ENCODE data around the gene PRR5.
A peak's percentile ranks its signal among the peaks of the same experiment; 100 is the strongest.
"Not testable (repeated sequence)": the region's sequence is repeated elsewhere in the genome, so short reads cannot be mapped to it uniquely, and the experiment has no call there.

Gene PRR5

GRCh38 chr22:44701824-44702478 lies at the start of gene PRR5:
Gene PRR5, plus strand, starts transcription at chr22:44702204. Its CDS starts 271 bp downstream, at chr22:44702475.
- DNase-seq: peak; percentile 23

GRCh38 chr22:44652866-44653265 lies 49.1 kb upstream of the PRR5 start:
- DNase-seq: not testable (repeated sequence)

- DNase-seq: no peak
Measured at GRCh38 chr22:44658311-44658953, 43.6 kb upstream of the PRR5 start.

GRCh38 chr22:44659140-44659539 lies 42.9 kb upstream of the PRR5 start:
- DNase-seq: no peak

GRCh38 chr22:44660051-44660830 lies 41.8 kb upstream of the PRR5 start:
- DNase-seq: no peak

GRCh38 chr22:44661070-44661469 lies 40.9 kb upstream of the PRR5 start:
- DNase-seq: no peak

GRCh38 chr22:44661659-44662569 lies 40.1 kb upstream of the PRR5 start:
- peak; percentile 43 for DNase-seq

- no peak for DNase-seq
Measured at GRCh38 chr22:44663256-44663999, 38.6 kb upstream of the PRR5 start.

- no peak for DNase-seq
Measured at GRCh38 chr22:44664149-44664548, 37.9 kb upstream of the PRR5 start.

- DNase-seq: no peak
Measured at GRCh38 chr22:44665115-44665514, 36.9 kb upstream of the PRR5 start.

- no peak for DNase-seq
Measured at GRCh38 chr22:44666207-44666585, 35.8 kb upstream of the PRR5 start.

- DNase-seq: no peak
Measured at GRCh38 chr22:44667276-44667675, 34.7 kb upstream of the PRR5 start.

GRCh38 chr22:44667829-44668189 lies 34.2 kb upstream of the PRR5 start:
- DNase-seq: no peak

GRCh38 chr22:44668190-44668885 lies 33.7 kb upstream of the PRR5 start:
- no peak for DNase-seq

- no peak for DNase-seq
Measured at GRCh38 chr22:44668886-44669521, 33.0 kb upstream of the PRR5 start.

- DNase-seq: no peak
Measured at GRCh38 chr22:44669561-44669976, 32.4 kb upstream of the PRR5 start.

- no peak for DNase-seq
Measured at GRCh38 chr22:44670220-44670988, 31.6 kb upstream of the PRR5 start.

GRCh38 chr22:44671742-44672141 lies 30.3 kb upstream of the PRR5 start:
- no peak for DNase-seq

- DNase-seq: no peak
Measured at GRCh38 chr22:44672632-44673031, 29.4 kb upstream of the PRR5 start.

- DNase-seq: no peak
Measured at GRCh38 chr22:44673406-44673805, 28.6 kb upstream of the PRR5 start.

Data from SHP77 treated with DMSO at 0.1 percent for 48 hours (cell line).